HG02571 (cell line): ENCODE results near the gene RNF212.

Source experiments
- ATAC-seq: cut with Tn5 transposase; IDR thresholded peaks from one replicate; pipeline ENCODE4 v1.9.1; 2021; ENCODE audit warnings: mild to moderate bottlenecking, moderate library complexity; ENCODE audit not compliant: unreplicated experiment

RNF212 gene

GRCh38 chr4:1116838-1117237, 3.5 kb upstream of the RNF212 start:
- ATAC-seq: no peak

DNA sequence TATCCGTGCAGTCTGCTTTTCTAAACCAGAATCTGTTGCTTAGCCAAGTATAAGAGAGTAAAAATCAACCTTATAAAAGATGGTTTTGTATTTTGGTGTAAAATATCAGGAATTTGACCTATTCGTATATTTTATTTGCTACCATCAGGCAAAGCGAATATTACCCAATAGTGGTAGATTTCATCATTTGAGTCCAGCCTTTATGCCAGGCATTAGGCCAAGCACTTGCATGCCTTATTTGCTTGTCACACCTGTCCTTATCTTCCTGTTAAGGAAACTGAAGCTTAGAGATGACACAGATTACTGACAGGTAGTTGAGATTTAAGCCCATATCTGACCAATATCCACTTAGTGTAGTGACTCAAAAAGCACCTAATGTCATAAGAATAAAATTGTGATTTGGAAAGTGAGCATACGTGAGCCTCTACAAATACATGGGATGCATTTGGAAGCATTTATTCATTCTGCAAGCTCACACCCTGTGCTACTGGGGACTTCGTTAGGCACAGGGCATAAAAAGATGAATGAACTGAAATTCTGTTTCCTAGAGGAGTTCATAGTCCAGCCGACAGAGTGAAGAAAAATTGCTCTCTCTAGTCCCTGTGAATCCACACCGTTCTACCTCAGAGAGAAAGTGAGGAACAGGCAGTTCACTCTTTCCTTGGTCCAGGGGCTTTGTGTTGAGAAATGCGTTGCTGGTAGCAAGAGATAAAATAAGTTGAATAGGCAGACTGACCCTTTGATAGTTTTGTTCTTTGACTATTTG, 2.3 kb upstream of the RNF212 start:
- ATAC-seq: no peak

- no peak for ATAC-seq
Measured at GRCh38 chr4:1112821-1113182, 562 bp downstream of the RNF212 start.

DNA sequence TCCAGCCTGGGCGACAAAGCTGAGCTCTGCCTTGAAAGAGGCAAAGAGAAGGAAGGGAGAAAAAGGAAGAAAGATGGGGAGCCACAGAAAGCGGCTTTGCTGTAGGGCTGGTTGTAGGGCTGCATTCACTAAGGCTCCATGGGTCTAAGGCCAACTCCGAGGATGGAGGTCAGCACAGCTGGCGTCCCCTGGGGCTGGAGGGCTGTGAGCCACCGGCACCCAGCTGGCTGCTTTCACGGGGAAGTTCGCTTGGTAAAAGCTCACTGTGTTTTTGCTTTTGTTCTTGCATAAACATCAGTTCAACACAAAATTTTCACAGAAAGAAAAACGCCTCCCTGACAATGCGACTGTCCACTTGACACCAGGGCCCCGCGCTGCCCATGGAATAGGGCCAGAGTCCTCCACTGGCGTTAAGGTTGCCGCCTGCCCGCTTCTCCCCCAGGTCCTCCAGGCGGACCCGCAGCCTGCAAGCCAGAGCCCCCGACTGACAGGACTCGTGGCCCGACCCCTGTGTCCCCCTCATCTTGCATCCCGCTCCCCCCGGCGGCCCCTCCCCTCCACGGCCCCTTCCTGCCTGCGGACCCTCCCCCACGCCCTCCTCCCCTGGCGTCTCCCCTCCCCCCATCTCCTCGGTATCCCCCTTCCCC, 1.1 kb downstream of the RNF212 start:
- no peak for ATAC-seq

DNA sequence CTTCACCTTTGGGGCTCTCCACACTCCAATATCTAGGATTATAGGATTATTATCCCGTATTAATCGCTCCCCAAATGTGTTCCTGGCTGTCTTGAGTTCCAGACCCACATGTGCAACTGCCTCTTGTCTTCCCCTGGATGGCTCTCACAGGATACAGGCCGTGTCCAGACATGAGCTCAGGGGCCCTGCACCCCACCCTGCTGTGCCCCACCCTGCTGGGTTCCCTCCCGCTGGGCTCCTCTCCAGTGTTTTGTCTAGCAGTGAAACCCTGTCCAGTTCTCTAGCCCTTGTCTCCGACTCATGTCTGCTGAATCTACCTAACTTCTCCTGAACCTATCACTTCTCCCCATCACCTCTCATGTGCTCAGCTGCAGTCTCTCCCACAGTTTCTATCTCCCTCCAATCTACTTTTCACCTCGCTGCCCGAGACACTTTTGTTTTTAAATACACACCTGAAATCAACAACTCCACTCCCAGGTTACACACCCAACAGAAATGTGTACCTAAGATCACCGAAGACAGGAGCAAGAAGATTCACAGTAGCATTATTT, 2.0 kb downstream of the RNF212 start:
- no peak for ATAC-seq

DNA sequence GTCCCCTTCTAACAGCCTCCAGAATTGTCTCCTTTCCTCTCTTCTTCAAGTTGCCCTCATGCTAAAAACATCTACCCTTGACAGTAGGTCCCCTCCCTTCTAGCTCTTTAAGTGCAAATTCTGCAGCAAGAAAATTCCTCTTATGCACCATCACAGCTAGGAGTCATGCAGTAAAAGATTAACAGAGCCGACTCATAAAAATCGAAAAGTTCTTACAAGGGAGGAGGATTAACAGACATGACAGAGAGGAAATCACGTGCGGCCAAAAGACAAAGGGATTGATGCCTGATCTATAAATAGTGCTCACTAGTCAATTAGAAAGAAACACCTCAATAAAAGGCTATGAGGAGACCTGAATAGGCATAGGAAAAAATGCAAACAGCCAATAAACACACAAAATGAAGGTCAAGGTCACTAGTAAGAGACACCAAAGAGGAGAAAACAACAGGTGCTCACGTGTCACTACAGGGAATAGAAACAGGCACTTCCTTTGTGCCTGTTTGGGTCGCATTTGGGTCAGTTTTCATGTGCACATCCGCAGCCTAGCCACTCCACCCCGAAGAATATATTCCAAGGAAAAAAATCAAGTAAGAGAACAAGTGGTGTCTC, 3.4 kb downstream of the RNF212 start:
- ATAC-seq: no peak

DNA sequence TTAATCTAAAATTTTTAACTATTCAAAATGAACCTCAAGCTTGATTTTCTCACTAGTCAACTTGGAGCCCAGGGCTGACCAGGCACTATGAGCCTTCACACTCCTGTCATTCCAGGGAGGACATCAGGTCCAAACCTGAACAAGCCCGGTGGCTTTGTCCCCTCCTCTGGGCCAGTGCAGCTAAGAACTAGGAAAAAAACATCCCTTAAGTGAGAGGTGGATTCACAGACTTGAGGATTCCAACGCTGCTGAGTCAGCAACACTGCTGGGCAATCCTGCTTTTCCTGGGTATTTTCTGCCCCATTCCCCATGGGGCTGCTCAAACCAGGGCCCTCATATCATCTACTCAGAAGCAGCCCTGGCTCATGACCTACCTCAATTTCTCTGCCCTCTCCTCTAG, 4.0 kb downstream of the RNF212 start:
- ATAC-seq: no peak

- ATAC-seq: no peak
Measured at GRCh38 chr4:1105662-1106061, 7.7 kb downstream of the RNF212 start.

DNA sequence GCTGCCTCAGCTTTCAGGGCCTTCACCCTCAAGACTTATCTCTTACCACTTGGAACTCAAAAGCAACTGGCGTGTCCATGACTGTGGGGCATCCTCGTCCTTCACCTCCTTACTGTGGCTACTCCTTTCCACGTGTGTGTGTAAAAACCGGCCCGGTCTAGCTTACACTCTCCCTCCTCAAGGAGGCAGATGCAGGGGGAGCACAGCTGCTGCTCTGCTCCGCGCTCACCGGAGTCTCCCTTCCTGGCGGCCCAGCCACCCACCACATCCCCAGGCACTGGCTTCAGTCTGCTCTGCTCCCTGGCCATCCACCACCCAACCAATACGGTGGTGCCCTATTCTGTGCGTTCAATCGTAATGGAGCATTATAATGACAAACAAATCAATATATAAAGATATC, 8.3 kb downstream of the RNF212 start:
- ATAC-seq: no peak

DNA sequence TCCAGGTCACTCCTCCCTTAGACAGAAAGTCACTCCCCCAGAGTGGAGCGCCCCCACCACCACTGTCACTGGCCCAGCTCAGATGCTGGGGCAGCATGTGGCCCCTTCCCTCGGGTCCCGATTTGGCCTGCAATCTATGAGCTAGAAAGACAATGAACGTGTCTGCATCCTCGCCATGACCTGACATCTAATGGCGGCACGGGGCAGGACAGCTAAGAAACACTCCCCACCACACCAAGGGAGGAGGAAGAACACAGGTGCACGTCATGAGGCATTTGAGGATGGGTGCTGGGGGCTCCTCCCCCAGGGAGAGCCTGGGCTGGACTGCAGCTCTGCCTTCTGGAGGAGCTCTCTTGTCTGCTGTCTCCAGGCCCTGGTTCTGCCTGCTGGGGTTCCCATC, 8.7 kb downstream of the RNF212 start:
- ATAC-seq: no peak

GRCh38 chr4:1099684-1100335, 13.6 kb downstream of the RNF212 start:
- ATAC-seq: no peak

- no peak for ATAC-seq
Measured at GRCh38 chr4:1099270-1099669, 14.1 kb downstream of the RNF212 start.

DNA sequence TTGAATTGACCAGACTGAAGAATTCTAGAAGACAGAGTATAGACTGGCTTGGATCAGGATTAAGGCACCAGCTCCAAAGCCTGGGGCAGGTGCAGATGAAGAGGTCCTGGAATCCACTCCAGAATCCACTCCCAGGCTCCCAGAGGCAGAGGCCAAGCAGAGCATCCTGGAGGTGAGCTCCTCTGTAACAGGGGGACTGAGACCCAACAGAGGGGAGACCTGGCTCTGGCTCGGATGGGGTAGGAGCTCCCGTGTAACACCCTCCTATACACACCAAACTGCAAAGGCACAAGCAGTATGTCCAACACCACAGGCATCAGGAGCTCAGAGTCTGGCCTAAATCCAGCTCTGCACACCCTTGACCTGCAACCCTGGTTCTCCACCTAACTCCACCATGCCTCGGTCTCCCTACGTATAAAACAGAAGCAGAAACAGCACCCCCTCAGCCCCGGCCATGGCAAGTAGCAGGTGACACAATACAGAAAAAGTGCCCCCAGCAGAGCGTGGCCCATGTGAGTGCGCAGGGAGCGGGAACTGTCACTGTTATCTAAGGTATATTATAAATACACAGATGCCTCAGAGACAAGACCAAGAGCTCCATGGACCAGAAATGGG, 14.9 kb downstream of the RNF212 start:
- no peak for ATAC-seq

GRCh38 chr4:1097553-1097952, 15.8 kb downstream of the RNF212 start:
- ATAC-seq: no peak

DNA sequence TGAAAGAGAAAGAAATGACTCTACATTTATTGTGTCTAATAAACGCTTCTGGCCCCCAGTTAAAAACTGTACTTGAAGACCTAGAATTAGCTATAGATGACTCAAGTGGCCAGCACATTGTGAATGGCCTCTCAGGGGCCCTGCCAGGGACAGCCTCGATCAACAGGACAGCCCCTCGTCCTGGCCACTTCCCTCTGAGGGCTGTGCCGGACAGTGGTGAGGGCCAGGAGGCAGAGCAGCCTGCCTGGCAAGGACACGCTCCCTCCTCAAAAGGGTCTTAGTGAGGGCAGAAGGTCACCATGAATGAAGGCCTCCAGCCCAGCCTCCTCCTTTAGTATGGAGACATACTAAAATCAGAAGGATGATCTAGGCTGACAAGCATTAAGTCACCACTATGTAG, 16.5 kb downstream of the RNF212 start:
- no peak for ATAC-seq

- no peak for ATAC-seq
Measured at GRCh38 chr4:1094336-1094690, 19.1 kb downstream of the RNF212 start.

DNA sequence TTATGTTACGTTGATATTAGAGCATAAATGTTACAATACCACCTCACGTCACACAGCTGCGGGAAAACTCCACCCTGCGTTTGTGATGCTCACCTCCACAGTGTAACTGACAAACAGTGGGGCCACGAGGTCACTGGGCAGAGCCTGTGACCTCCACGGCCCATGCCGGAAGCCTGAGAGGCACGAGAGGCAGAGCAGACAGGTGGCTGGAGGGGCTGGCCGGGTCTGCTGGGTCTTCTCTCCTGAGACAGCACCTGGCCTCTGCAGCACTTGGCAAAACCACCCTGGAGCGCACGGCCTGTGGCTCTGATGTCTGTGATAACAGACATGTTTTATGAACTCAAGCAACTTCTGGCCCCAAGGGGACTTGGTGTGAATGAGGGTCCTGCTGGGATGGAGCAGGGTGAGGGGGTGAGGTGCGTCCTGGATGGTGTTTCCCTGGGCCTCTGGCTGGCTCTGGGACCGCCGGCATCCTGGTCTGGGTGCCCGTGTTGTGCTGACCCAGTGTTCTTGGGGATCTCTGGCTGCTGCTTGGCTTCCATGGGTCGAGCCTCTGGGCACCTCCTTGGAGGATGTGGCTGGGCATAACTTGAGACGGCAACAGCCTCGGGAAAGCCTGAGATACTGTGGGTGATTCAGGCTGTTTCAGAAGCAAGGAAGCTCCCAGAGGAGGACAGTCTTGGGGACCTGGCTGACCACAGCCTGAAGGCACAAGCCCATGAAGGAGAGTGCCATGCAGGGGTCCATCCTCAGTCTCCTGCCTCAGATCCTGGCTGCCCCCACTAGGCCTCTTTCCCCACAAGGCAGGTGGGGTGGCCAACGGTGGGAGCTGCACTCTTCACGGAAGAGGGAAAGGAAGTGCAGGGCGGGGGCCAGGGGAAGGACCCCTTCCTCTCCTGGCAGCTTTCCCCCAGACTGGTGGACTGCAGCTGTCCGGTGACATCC, 19.7 kb downstream of the RNF212 start:
- ATAC-seq: no peak

DNA sequence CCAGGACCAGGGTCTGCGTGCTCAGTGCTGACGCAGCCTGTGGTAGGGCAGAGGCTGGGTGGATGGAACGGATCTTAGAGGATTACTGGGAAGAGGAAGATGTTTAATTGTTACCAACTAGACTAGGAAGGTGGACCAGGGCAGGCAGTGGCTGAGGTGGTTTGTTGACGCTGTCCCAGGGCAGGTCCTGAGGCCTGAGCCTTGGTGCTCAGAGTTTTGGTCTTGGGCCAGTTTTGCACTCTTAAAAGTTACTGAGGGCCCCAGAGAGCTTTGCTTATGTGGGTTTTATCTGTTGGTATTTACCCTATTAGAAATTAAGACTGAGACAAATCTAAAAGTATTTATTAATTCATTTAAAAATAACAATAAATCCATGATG, 20.4 kb downstream of the RNF212 start:
- ATAC-seq: no peak

DNA sequence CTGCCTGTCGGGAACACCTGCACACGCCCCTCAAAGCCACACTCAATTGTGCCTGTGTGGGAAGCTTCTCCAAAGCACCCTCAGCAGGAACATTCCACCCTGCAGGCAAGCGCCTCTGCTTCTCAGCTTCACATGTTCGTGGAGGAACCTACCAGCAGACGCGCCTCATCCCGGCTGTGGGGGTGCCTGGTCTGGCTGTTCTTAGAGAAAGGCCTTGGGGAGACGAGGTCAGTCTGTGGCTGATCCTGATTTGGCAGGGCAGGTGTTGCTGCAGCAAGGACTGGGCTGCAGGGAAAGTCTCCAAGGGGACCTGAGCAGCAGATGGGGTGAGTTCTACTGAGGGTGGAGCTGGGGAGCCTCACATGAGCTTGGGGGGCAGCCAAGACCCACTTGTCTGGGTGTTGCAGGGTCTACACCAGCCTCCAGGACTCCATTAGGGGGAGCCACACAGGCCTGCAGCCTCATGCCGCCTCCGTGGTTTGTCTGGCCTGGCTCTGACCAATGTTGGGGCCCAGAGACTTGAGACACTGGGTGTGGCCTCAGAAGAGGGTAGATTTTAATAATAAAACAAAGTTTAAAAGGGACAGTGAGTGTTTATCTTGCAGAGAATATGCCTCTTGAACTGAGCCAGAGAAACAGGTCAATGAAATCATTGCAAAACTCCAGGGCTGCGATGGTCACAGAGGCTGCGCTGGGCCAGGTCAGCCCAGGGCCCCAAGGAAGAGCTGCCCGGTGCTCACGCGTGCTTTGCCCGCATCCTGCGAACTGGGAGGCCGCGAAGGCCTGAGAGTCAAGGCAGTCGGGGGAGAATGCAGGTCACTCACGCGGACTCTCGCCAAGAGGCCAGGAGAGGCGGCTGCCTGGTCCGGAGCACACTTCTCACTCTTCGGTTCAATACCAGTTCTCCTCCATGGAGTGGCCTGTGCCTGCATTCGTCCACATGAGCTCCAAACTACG, 21.1 kb downstream of the RNF212 start:
- no peak for ATAC-seq
